GM19043 (cell line): ENCODE results near the gene PDZRN4.
"Not testable (repeated sequence)": the region's sequence is repeated elsewhere in the genome, so short reads cannot be mapped to it uniquely, and the experiment has no call there.

Source experiments
- ATAC-seq: cut with Tn5 transposase; IDR thresholded peaks from one replicate; pipeline ENCODE4 v1.9.1; 2021; ENCODE audit warnings: low read depth; ENCODE audit not compliant: unreplicated experiment

Gene PDZRN4

GRCh38 chr12:41188058-41188840, at the start of gene PDZRN4:
Gene PDZRN4, plus strand, starts transcription at chr12:41188320.
- ATAC-seq = no peak

GRCh38 chr12:41140117-41140516, 48.0 kb upstream of the PDZRN4 start:
- no peak for ATAC-seq

DNA sequence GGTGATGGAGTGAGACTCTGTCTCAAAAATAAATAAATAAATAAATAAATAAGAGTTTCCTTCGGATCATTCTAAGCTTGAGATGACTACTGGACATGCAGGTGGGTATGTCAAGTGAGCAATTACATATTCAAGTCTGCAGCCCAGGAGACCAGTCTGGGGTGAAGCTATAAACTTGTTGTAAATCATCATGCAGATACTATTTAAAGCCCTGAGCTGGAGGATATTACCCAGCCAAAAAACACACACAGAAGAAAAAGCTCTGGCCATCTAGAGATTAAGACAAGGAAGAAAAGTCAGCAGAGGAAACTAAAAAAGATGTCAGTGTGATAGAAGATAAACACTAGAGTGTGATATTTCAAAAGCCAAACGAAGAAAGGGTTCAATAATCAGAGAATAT, 47.0 kb upstream of the PDZRN4 start:
- ATAC-seq = no peak

GRCh38 chr12:41142376-41142775, 45.7 kb upstream of the PDZRN4 start:
- no peak for ATAC-seq

DNA sequence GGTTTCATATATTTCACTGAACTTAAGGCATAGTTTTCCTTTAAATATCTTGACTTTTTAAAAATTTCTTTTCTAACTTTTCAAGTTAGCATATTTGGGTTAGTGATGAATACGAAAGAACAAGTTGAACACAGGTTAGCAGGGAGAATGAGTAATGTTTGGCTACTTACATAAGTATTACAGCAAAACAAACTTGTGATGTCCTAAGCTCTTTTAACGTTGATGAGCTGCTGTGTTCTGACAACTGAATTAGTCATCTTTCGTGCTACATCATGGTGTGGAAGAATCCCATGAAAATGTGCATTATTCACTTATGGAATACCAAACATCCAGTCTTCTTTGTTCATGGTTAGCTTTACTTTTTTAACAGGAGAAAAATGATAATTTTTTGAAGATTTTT, 36.3 kb upstream of the PDZRN4 start:
- ATAC-seq = no peak

DNA sequence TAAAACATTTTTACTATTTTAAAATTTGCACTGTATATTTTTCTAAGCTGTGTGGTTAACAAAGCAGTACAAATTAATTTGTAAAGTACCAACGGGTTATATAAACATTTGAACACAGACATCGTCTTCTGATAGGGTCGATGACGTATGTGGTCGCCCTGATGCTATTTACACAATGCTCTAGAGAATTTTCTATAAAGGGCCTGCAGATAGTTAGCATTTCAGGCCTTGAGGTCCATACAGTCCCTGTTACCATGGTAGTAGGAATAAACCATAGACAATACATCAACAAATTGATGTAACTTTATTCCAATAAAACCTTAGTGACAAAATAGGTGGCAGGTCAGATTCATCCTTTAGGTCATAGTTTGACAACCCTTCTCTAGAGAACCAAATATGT, 25.7 kb upstream of the PDZRN4 start:
- no peak for ATAC-seq

DNA sequence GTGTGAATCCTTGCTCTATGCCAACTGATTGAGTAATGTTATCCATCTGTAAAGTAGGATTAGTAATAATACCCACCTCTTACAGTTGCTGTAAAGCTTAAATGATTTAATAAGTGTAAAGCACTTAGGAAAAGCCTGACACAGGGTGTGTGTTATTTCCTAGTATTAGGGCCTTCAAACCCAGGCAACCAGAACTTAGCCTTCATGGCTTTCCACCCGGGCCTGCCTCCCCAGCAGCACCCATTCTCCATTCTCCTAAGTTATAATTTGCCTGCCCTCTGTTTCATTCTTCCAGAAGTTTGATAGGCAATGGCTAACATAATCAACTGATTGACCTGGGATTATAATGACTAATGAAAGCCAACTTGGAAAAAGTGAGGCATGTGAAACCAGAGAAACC, 20.4 kb upstream of the PDZRN4 start:
- ATAC-seq = no peak

GRCh38 chr12:41174602-41175001, 13.5 kb upstream of the PDZRN4 start:
- ATAC-seq = no peak

DNA sequence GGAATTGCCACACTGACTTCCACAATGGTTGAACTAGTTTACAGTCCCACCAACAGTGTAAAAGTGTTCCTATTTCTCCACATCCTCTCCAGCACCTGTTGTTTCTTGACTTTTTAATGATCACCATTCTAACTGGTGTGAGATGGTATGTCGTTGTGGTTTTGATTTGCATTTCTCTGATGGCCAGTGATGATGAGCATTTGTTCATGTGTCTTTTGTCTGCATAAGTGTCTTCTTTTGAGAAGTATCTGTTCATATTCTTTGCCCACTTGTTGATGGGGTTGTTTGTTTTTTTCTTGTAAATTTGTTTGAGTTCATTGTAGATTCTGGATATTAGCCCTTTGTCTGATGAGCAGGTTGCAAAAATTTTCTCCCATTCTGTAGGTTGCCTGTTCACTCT, 8.6 kb upstream of the PDZRN4 start:
- not testable (repeated sequence) for ATAC-seq

DNA sequence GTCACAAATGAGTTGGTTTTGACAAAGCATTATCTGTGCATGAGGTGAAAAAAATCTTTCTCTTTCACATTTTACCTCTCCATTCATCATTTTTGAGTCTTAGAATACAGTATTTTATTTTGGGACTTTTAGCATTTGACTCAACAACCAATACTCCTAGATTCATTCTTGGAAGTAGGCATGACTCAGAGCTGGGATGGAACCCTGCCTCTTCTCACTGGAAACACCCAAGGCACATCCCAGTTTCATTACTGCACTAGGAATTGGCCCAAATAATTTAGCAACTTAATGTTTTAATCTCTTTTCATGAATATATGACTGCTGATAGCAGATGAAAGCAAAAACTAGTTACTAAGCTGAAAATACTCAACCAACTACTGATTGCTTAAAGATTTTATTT, 3.3 kb upstream of the PDZRN4 start:
- no peak for ATAC-seq

GRCh38 chr12:41186026-41186425, 2.1 kb upstream of the PDZRN4 start:
- ATAC-seq = no peak

DNA sequence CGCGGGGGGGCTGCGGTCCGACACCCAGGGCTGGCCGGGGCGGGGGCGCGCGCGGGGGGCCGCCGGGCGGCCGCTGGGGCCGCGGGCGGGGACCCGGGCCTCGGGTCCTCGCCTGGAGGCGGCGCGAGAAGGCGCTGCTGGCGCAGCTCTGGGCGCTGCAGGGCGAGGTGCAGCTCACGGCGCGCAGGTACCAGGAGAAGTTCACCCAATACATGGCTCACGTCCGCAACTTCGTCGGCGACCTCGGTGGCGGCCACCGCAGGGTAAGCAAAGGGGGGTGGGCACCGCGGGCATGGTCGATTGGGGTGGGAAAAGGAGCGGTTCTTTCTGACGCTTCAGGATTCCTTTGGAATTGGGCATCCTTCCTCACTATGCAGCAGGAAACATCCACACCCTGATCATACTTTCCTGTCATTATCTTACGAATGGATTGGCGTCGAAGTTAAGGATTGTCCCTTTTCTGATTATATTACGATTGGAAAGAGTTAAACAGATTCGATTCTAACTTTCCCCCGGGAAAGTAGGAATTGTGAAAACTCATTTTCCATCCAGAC, 798 bp downstream of the PDZRN4 start:
- ATAC-seq = no peak

DNA sequence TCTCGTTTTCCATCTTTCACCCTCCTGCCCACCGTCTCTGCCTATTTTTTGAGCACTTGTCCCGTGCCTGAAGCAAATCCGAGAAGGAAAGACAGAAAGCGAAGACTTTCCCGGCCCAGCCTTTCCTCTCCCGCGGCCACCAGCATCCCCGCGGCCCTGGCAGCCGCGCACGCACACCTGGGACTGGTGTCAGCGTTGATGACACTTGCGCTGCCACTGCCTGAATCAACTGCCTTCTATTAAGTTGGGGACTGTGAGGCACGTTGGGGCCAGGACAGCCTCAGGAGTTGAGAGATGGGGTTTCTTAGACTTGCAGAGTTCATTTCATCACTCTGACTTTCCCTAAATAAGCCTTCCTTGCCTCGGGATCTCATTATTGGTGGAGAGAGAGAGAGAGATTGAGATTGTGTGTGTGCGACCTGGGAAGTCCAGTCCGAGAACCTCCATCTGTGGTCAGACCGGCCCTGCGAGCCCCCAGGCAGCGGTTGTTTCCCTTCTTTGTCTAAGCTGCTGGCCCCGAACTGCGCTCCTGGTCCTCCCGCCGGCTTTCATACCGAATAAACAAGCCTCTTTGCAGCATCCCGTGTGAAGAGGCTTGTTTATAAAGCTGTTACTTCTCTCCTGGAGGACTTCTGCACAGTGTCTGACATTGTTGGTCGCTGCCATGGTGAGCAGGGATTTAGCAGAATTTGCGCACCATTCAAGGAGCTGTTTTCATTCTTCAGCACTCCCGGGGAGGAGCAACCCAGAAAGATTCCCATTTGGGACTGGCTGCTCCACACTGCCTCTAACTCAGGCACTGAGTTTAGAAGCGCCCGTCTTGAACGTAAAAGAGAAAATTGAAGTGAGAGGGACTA, 1.5 kb downstream of the PDZRN4 start:
- no peak for ATAC-seq

DNA sequence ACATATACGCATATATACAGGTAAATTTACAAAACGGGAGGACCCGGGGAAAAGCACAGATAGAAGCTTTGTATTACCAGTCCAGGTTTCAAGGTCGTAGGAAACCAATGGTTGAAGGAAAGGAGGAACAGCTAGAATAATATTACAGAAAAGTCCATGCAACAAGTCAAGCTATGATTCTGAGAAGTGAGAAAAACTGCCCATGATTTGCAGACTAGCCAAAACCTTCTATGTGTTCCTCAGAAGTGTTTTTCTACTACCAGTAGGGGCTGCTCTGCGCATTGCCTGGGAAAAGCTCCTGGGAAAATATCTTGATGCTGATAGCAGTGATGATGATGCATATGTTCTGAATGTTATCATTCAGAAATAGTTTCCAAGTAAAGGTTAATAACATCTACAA, 2.2 kb downstream of the PDZRN4 start:
- no peak for ATAC-seq

- not testable (repeated sequence) for ATAC-seq
These were observed 3.4 kb downstream of the PDZRN4 start for GRCh38 chr12:41191549-41191948.

- no peak for ATAC-seq
These were observed 5.2 kb downstream of the PDZRN4 start for GRCh38 chr12:41193311-41193710.

DNA sequence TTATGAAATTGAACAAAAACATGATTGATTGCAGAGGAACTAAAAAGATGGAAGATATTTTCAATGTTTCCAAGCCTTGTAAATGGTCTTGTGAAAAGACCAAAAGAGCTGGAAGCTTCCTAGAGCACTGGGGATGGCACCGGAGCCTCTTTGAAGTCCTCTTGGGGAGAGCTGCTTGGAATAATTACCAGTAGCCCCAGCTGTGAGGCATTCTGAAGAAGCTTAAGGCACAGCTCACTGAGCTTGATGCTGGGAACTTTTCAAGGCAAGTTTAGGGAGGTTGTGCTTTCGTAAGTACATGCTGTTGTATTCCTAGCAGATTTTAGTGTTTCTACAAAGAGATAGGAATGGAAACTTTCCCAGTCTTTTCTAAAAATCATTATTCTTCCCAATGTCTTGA, 13.9 kb downstream of the PDZRN4 start:
- ATAC-seq = no peak

- ATAC-seq = no peak
These were observed 17.1 kb downstream of the PDZRN4 start for GRCh38 chr12:41205070-41205709.

DNA sequence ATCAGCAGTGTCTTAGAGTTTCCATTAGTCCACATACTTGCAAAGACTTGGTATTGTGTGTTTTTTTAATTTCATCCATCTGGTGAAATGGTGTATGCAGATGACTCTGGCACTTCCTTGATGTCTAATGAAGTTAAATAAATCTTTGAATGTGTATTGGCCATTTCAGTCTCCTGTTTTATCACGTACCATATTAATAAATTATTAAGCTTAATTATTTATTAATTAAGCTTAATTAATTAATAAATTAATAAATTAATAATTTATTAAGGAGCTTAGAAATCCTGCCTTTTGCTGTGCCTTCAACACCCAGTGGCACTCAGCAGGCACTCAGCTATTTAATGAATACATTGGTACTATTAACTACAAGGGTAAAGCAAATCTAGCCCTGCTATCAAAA, 18.2 kb downstream of the PDZRN4 start:
- no peak for ATAC-seq

DNA sequence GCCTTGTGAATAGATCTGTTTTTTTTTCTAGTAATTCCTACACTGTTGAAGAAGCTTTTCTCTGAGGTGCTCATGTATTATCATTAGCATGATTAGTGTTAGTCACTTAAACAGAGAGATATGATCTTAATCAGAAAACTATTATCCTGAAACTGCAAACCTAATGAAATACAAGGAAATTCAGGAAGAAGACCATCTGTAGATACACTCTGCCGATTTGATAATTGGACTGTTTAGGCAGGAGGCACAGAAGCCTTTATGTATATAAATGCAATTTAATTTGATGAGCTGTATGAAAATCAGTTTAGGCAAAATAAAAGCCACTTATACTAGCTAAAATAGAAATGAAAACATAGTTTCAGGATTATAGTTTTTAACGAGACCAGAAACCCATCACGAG, 23.3 kb downstream of the PDZRN4 start:
- ATAC-seq = no peak

DNA sequence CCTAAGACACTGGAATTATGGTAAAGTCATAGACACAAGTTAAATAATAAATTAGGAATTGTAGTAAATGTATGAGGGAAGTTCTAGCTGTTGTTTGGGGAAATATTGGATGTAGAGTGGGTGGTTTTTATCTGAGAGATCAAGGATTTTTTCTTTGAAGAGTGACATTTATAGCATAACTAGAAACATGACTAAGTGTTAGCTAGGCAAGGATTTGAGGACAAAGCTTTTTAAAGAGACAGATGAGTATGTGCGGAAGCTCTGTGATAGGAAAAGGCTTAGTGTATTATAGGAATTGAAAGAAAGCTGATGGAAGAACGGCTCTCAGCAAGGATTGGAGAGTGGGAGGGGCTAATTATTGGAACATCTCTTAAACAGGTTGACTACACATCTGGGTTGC, 24.5 kb downstream of the PDZRN4 start:
- no peak for ATAC-seq
